GM12875 (cell line): ENCODE data around the gene PIN1.

Experiments
- H3K4me3 ChIP-seq: one replicate; pipeline ENCODE4 v1.5.1; 2011; ENCODE audit warnings: low read depth, low read length, control low read depth
- CTCF ChIP-seq: IDR thresholded peaks from 2 replicates; pipeline ENCODE4 v1.5.1; 2011; ENCODE audit warnings: low read depth, mild to moderate bottlenecking, control low read depth, inconsistent platforms, low read length, moderate library complexity, borderline replicate concordance; ENCODE audit not compliant: insufficient read depth

Gene PIN1

GRCh38 chr19:9823816-9824215 is 11.3 kb upstream of the PIN1 start:
- H3K4me3 ChIP-seq: no peak overlapping the region
- TF ChIP-seq CTCF: no peak

- peak within 1 kb of the TSS; percentile 87 for H3K4me3 ChIP-seq
- no peak for TF ChIP-seq CTCF
Observed at GRCh38 chr19:9827289-9828238, 7.6 kb upstream of the PIN1 start, which contains the start of gene UBL5. TSS of gene UBL5 (plus strand) at chr19:9827918. CDS start at chr19:9828338, 420 bp downstream.

- TF ChIP-seq CTCF: no peak
- peak overlapping the region; percentile 87 for H3K4me3 ChIP-seq
Observed at GRCh38 chr19:9828551-9829063, 6.5 kb upstream of the PIN1 start.

- TF ChIP-seq CTCF: no peak
Observed at GRCh38 chr19:9834307-9834725, 802 bp upstream of the PIN1 start.

GRCh38 chr19:9835507-9835949 is 410 bp downstream of the PIN1 start:
- TF ChIP-seq CTCF: no peak
- H3K4me3 ChIP-seq: peak overlapping the region; percentile 95

More at GRCh38 chr19:9834307-9834725, 802 bp upstream of the PIN1 start:
- peak overlapping the region; percentile 62 for H3K4me3 ChIP-seq

- peak overlapping the region; percentile 95 for H3K4me3 ChIP-seq
- TF ChIP-seq CTCF: no peak
Observed at GRCh38 chr19:9836021-9836420, 903 bp downstream of the PIN1 start.
